Measurements from ENCODE around the gene SYK. TPM values are rescaled to one million over a fixed set of nuclear protein-coding genes. Genes with fewer than 3 reads are reported as not detected.

SYK gene
- total RNA-seq, 1 donor from 2014 or later = 13.0 TPM

DNA sequence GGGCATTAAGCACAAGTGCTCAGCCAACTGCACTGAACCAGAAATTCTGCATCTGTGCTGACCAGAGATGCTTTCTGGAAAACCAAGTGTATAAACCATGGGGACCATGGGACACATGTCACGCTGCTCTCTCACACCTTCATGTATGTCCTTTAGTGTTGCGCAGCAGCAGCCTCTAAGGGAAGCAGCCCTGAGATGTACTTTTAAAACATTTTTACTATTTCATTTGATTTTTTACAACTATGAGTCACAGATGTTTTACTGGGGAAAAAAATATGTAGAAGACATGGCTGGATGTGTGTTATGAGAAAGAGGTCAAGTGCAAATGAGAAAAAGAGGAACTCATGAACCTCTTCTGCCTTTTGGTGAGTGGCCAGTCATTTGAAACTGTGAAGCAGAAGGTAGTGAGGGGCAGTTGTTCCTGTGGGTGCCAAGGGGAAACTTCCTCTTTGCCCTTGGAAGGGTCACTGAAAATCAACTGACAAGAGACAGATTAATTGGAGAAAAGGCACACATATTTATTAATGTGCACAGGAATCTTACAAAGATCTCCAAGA is 31.4 kb upstream of the SYK start:
- TF ChIP-seq, protein P1, sequence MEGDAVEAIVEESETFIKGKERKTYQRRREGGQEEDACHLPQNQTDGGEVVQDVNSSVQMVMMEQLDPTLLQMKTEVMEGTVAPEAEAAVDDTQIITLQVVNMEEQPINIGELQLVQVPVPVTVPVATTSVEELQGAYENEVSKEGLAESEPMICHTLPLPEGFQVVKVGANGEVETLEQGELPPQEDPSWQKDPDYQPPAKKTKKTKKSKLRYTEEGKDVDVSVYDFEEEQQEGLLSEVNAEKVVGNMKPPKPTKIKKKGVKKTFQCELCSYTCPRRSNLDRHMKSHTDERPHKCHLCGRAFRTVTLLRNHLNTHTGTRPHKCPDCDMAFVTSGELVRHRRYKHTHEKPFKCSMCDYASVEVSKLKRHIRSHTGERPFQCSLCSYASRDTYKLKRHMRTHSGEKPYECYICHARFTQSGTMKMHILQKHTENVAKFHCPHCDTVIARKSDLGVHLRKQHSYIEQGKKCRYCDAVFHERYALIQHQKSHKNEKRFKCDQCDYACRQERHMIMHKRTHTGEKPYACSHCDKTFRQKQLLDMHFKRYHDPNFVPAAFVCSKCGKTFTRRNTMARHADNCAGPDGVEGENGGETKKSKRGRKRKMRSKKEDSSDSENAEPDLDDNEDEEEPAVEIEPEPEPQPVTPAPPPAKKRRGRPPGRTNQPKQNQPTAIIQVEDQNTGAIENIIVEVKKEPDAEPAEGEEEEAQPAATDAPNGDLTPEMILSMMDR (conservative IDR thresholded peaks at IDR 0.05) = no peak
- Mint-ChIP-seq H3K9me3 (peaks cover 11% of the 10 kb centered on the region), H3K27ac (no peak overlapping the region), H3K36me3 (no peaks in the 10 kb centered on the region), H3K4me3 (no peak overlapping the region), H3K27me3 (no peaks in the 10 kb centered on the region), H3K4me1 (ENCODE audit: unreplicated experiment) (no peaks in the 10 kb centered on the region)
- no peak for DNase-seq (ENCODE audit: extremely low spot score, unreplicated experiment)

DNA sequence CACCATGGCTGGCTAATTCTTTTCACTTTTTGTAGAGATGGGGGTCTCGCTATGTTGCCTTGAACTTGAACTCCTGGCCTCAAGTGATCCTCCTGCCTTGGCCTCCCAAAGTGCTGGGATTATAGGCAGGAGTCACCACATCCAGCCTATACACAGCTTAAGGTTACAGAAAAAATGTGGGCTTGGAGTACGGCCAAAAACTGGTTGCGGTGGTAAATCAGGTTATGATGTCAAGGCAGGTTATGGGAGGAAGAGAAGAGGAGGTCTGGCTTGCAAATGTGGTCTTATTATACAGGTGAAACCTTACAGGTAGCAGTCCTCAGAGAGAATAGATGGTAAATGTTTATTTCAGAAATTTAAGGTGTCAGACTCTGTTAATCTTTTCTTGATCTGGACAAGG is 30.7 kb upstream of the SYK start:
- no peaks in the 10 kb centered on the region for H3K27me3 Mint-ChIP-seq
- no peak overlapping the region for H3K27ac Mint-ChIP-seq
- DNase-seq (ENCODE audit: extremely low spot score, unreplicated experiment) = no peak
- TF ChIP-seq, protein P1 (conservative IDR thresholded peaks at IDR 0.05) = no peak
- H3K36me3 Mint-ChIP-seq = no peaks in the 10 kb centered on the region
- H3K9me3 Mint-ChIP-seq = peaks cover 9% of the 10 kb centered on the region
- H3K4me1 Mint-ChIP-seq (ENCODE audit: unreplicated experiment) = no peaks in the 10 kb centered on the region
- H3K4me3 Mint-ChIP-seq = no peak overlapping the region

DNA sequence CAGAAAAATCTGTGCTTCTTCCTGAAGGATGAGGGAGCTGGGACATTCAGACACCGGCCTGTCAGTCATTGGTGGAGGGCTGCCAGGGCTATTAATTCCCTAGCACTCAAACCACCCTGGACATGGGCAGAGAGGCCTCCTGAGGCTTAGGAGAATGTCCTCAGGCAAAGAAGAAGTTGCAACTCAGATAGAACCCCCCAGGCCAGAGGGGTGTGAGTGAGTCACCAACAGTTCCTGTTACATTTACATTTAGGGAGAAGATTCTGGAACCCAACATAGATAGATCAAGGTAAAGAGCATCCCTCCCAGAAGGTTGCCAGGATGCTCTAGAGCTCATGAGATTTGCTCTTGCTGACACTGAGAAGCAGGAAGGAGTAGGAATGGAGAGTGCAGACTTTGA is 29.2 kb upstream of the SYK start:
- Mint-ChIP-seq H3K4me3 (no peak overlapping the region), H3K9me3 (peaks cover 6% of the 10 kb centered on the region), H3K36me3 (no peaks in the 10 kb centered on the region), H3K4me1 (ENCODE audit: unreplicated experiment) (no peaks in the 10 kb centered on the region), H3K27me3 (no peaks in the 10 kb centered on the region), H3K27ac (no peak overlapping the region)
- TF ChIP-seq, protein P1 (conservative IDR thresholded peaks at IDR 0.05) = no peak
- no peak for DNase-seq (ENCODE audit: extremely low spot score, unreplicated experiment)

DNA sequence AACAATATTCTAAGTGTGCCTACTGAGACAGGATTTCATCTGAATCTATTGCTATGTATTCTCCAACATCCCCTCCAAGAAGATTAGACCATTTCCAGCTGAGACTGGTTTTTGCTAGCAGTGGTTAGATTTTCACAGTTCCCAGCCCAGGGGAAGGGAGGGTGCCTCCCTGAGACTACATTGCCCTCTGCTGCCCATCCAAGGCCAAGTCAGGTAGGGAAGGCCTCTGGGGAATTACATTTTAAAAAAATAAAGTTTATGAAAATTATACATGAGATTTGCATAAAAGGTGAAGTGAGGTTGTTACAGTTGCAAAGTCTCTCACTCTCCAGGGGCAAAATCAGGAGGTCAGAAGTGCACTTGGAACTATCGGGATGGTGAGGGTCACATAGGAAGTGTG is 28.0 kb upstream of the SYK start:
- DNase-seq (ENCODE audit: extremely low spot score, unreplicated experiment) = no peak
- H3K9me3 Mint-ChIP-seq = peaks cover 6% of the 10 kb centered on the region
- no peaks in the 10 kb centered on the region for H3K27me3 Mint-ChIP-seq
- H3K4me1 Mint-ChIP-seq (ENCODE audit: unreplicated experiment) = no peaks in the 10 kb centered on the region
- H3K36me3 Mint-ChIP-seq = no peaks in the 10 kb centered on the region
- no peak overlapping the region for H3K27ac Mint-ChIP-seq
- TF ChIP-seq, protein P1 (conservative IDR thresholded peaks at IDR 0.05) = peak; percentile 68
- H3K4me3 Mint-ChIP-seq = no peak overlapping the region

DNA sequence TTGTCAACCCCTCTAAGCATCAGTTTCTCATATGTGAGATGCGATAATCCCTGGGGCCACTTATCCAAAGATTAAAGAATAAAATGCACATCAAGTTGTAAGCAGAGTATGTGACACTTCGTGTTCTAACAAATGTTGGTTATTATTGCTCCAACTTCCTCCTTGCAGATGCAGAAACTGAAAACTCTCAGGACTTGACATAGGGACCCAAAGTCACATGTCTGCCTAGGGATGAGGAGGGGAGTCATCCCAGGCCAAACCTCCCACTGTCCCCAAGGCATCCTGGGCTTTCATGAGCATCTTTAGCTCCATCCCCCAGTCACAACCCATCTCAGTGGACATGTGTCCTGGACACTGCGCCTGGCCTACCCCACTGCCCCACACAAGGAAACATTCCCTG is 27.5 kb upstream of the SYK start:
- Mint-ChIP-seq H3K36me3 (no peaks in the 10 kb centered on the region), H3K9me3 (peaks cover 6% of the 10 kb centered on the region), H3K27me3 (no peaks in the 10 kb centered on the region), H3K27ac (no peak overlapping the region), H3K4me1 (ENCODE audit: unreplicated experiment) (no peaks in the 10 kb centered on the region), H3K4me3 (no peak overlapping the region)
- DNase-seq (ENCODE audit: extremely low spot score, unreplicated experiment) = no peak
- TF ChIP-seq, protein P1 (conservative IDR thresholded peaks at IDR 0.05) = no peak

DNA sequence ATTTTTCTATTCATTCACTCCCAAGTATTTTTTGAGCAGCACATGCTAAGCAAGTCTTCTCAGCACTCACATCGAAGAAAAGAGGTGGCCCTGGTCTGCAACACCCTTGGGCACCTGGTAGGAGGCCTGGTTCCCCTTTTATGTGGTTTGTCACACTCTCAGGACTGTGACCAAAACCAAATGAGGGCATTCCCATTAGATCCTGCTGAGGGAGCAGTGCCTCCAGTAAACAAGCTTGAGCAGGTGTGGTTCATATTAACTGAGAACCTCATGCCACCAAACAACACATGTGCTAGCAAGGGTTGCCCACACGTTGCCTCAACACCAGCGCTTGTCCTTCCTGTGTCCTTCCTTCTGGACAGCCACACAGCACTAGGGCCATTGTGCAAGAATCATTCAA is 26.9 kb upstream of the SYK start:
- Mint-ChIP-seq H3K9me3 (peaks cover 6% of the 10 kb centered on the region), H3K27ac (no peak overlapping the region), H3K36me3 (no peaks in the 10 kb centered on the region), H3K4me3 (no peak overlapping the region), H3K4me1 (ENCODE audit: unreplicated experiment) (no peaks in the 10 kb centered on the region), H3K27me3 (no peaks in the 10 kb centered on the region)
- no peak for DNase-seq (ENCODE audit: extremely low spot score, unreplicated experiment)
- TF ChIP-seq, protein P1 (conservative IDR thresholded peaks at IDR 0.05) = no peak

All from type B pancreatic cell (in vitro differentiated cells).